Measurements from ENCODE around the gene TSPAN13. TPM values are rescaled to one million over a fixed set of nuclear protein-coding genes. Genes with fewer than 3 reads are reported as not detected.
A peak's percentile ranks its signal among the peaks of the same experiment; 100 is the strongest.

TSPAN13 gene
- polyA plus RNA-seq, 1 donor (not counting 4 experiments of a cell fraction or from before 2014, with no cell fraction given), result 21.6 TPM

GRCh38 chr7:16803881-16804673 is 50.5 kb downstream of the TSPAN13 start:
- Histone ChIP-seq H3K27ac (ENCODE audit: control insufficient read depth, insufficient read depth, low read length) (peak overlapping the region; percentile 66), H3K4me2 (ENCODE audit: control insufficient read depth, extremely low read depth, insufficient read depth, low read depth, low read length) (peak overlapping the region; percentile 94), H3K9ac (ENCODE audit: control insufficient read depth, extremely low read depth, insufficient read depth, low read length) (peak overlapping the region; percentile 64), H3K79me2 (ENCODE audit: control insufficient read depth, insufficient read depth, low read length) (no peaks in the 10 kb centered on the region), H3K9me1 (ENCODE audit: control insufficient read depth, extremely low read depth, insufficient read depth, low read length) (no peaks in the 10 kb centered on the region), H3K9me3 (ENCODE audit: control insufficient read depth, low read depth, low read length) (no peaks in the 10 kb centered on the region), H2AFZ (ENCODE audit: control insufficient read depth, low read length) (no peak overlapping the region), H3K36me3 (ENCODE audit: control insufficient read depth in 2 of 2, extremely low read depth in 1 of 2, insufficient read depth in 2 of 2, low read length in 2 of 2) (no peaks in the 10 kb centered on the region), H3K27me3 (ENCODE audit: control insufficient read depth, extremely low read depth, insufficient read depth, low read length) (no peaks in the 10 kb centered on the region), H3K4me1 (ENCODE audit: control insufficient read depth, extremely low read depth, insufficient read depth, low read length) (peaks cover 27% of the 10 kb centered on the region), H3K4me3 (ENCODE audit: control insufficient read depth in 2 of 3, extremely low read depth in 1 of 3, insufficient read depth in 2 of 3, low read depth in 1 of 3, low read length in 3 of 3) (peak overlapping the region in 2 of 3 experiments; percentile 33 to 50), H4K20me1 (ENCODE audit: control insufficient read depth, extremely low read depth, insufficient read depth, low read length) (no peaks in the 10 kb centered on the region)
- FAIRE-seq (no peak), DNase-seq (ENCODE audit: low read depth, low spot score) (no peak)
- dilution Hi-C loops (cut with MboI; ENCODE audit: extremely low pct_ligation_motif_present, low sequenced_read_pairs), result no loop called here
- TF ChIP-seq, protein P1, sequence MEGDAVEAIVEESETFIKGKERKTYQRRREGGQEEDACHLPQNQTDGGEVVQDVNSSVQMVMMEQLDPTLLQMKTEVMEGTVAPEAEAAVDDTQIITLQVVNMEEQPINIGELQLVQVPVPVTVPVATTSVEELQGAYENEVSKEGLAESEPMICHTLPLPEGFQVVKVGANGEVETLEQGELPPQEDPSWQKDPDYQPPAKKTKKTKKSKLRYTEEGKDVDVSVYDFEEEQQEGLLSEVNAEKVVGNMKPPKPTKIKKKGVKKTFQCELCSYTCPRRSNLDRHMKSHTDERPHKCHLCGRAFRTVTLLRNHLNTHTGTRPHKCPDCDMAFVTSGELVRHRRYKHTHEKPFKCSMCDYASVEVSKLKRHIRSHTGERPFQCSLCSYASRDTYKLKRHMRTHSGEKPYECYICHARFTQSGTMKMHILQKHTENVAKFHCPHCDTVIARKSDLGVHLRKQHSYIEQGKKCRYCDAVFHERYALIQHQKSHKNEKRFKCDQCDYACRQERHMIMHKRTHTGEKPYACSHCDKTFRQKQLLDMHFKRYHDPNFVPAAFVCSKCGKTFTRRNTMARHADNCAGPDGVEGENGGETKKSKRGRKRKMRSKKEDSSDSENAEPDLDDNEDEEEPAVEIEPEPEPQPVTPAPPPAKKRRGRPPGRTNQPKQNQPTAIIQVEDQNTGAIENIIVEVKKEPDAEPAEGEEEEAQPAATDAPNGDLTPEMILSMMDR (optimal IDR thresholded peaks at IDR 0.05 in 1 of 3, IDR thresholded peaks at IDR 0.05 in 1 of 3, conservative IDR thresholded peaks at IDR 0.05 in 1 of 3; ENCODE audit: extremely low read depth in 1 of 3, insufficient read depth in 2 of 3, low read length in 3 of 3), result no peak
- no peak for TF ChIP-seq EZH2 (IDR thresholded peaks at IDR 0.05; ENCODE audit: low read length)

- Histone ChIP-seq H3K9ac (ENCODE audit: control insufficient read depth, extremely low read depth, insufficient read depth, low read length) (peak within 1 kb of the TSS; percentile 64), H2AFZ (ENCODE audit: control insufficient read depth, low read length) (no peak within 1 kb of the TSS), H4K20me1 (ENCODE audit: control insufficient read depth, extremely low read depth, insufficient read depth, low read length) (no peaks in the 10 kb centered on the region), H3K27me3 (ENCODE audit: control insufficient read depth, extremely low read depth, insufficient read depth, low read length) (no peaks in the 10 kb centered on the region), H3K27ac (ENCODE audit: control insufficient read depth, insufficient read depth, low read length) (peak within 1 kb of the TSS; percentile 66), H3K79me2 (ENCODE audit: control insufficient read depth, insufficient read depth, low read length) (no peaks in the 10 kb centered on the region), H3K4me2 (ENCODE audit: control insufficient read depth, extremely low read depth, insufficient read depth, low read depth, low read length) (peak within 1 kb of the TSS; percentile 94), H3K4me3 (ENCODE audit: control insufficient read depth in 2 of 3, extremely low read depth in 1 of 3, insufficient read depth in 2 of 3, low read depth in 1 of 3, low read length in 3 of 3) (peak within 1 kb of the TSS in 2 of 3 experiments; percentile 33 to 50), H3K9me3 (ENCODE audit: control insufficient read depth, low read depth, low read length) (no peaks in the 10 kb centered on the region), H3K4me1 (ENCODE audit: control insufficient read depth, extremely low read depth, insufficient read depth, low read length) (peaks cover 27% of the 10 kb centered on the region), H3K36me3 (ENCODE audit: control insufficient read depth in 2 of 2, extremely low read depth in 1 of 2, insufficient read depth in 2 of 2, low read length in 2 of 2) (no peaks in the 10 kb centered on the region), H3K9me1 (ENCODE audit: control insufficient read depth, extremely low read depth, insufficient read depth, low read length) (no peaks in the 10 kb centered on the region)
- dilution Hi-C loops (cut with MboI; ENCODE audit: extremely low pct_ligation_motif_present, low sequenced_read_pairs), result no loop called here
- TF ChIP-seq, protein P1 (optimal IDR thresholded peaks at IDR 0.05 in 1 of 3, IDR thresholded peaks at IDR 0.05 in 1 of 3, conservative IDR thresholded peaks at IDR 0.05 in 1 of 3; ENCODE audit: extremely low read depth in 1 of 3, insufficient read depth in 2 of 3, low read length in 3 of 3), result no peak
- no peak for TF ChIP-seq EZH2 (IDR thresholded peaks at IDR 0.05; ENCODE audit: low read length)
- DNase-seq (ENCODE audit: low read depth, low spot score) (peak; percentile 56), FAIRE-seq (peak; percentile 97)
Observed at GRCh38 chr7:16804674-16805439, 51.3 kb downstream of the TSPAN13 start, which contains the start of gene AGR2. TSS of gene AGR2 (minus strand) at chr7:16804999. CDS start at chr7:16801796, 3,203 bp downstream.
